Endothelial cell of umbilical vein (primary cell): ENCODE results near the gene NOMO2. TPM values are rescaled to one million over a fixed set of nuclear protein-coding genes. Genes with fewer than 3 reads are reported as not detected.
"Not testable (repeated sequence)": the region's sequence is repeated elsewhere in the genome, so short reads cannot be mapped to it uniquely, and the experiment has no call there.

Experiments used
- BruUV-seq: library from RNA; stranded (reverse); fragments of 400-500 nt; replicated peaks from 2 replicates; lab custom pipeline; 2021; lab: Mats Ljungman, UMichigan
- CTCF ChIA-PET: fragments of 300-600, 350-600 bp; sonication (Branson Sonifier 250); formaldehyde crosslinking; loops from one replicate; lab custom pipeline; 2021; ENCODE audit warnings: antibody characterized with exemption, inconsistent platforms; lab: Charles Lee
- POLR2A ChIA-PET: fragments of 300-600, 350-600 bp; sonication (Branson Sonifier 250); formaldehyde crosslinking; loops from one replicate; lab custom pipeline; 2021; ENCODE audit warnings: antibody characterized with exemption, inconsistent platforms; lab: Charles Lee
- DNase-seq: peaks from one replicate; pipeline ENCODE4 v3.0.0-alpha.2; 2011; ENCODE audit warnings: low read depth, low spot score
- FAIRE-seq: peaks from 2 replicates; lab custom pipeline; 2011; peaks lifted over from hg19 to GRCh38; lab: Jason Lieb, UNC
- H2AFZ ChIP-seq: 2 replicates; pipeline ENCODE4 v1.6.0; 2012; ENCODE audit warnings: low read depth, low read length, control low read depth, inconsistent platforms
- H3K27ac ChIP-seq: 2 replicates; pipeline ENCODE4 v1.5.1; 2011; ENCODE audit warnings: low read depth, mild to moderate bottlenecking, control low read depth, low read length, moderate library complexity; ENCODE audit not compliant: insufficient read depth
- H3K27me3 ChIP-seq, 2 experiments: 2 replicates each; pipeline versions ENCODE4 v1.6.0 to v1.6.1; 2011; ENCODE audit warnings: low read length in 2 of 2, mixed read lengths in 1 of 2; ENCODE audit not compliant: control insufficient read depth in 2 of 2, insufficient read depth in 2 of 2
- H3K36me3 ChIP-seq, 2 experiments: 2 replicates in 1 of 2; 3 replicates in 1 of 2; pipeline ENCODE4 v1.5.1; 2011; ENCODE audit warnings: low read length in 2 of 2, mild to moderate bottlenecking in 1 of 2, moderate library complexity in 1 of 2; ENCODE audit not compliant: control insufficient read depth in 2 of 2, insufficient read depth in 2 of 2; ENCODE audit errors: extremely low read depth in 1 of 2
- H3K4me1 ChIP-seq: 3 replicates; pipeline ENCODE4 v1.5.1; 2011; ENCODE audit warnings: mild to moderate bottlenecking, low read length; ENCODE audit not compliant: control insufficient read depth, insufficient read depth; ENCODE audit errors: extremely low read depth
- H3K4me2 ChIP-seq: 2 replicates; pipeline ENCODE4 v1.6.1; 2011; ENCODE audit warnings: low read length, control low read depth, mixed read lengths; ENCODE audit not compliant: insufficient read depth
- H3K4me3 ChIP-seq, 3 experiments: fragments of 200-600 bp in 1 of 3; sonication (generic), shearing (Covaris generic) in 1 of 3; replicated peaks in 1 of 3; 2 replicates each; pipeline ENCODE4 v1.5.1; 2011 to 2016; ENCODE audit warnings: control low read depth in 3 of 3, low read length in 3 of 3, mild to moderate bottlenecking in 2 of 3, inconsistent platforms in 1 of 3, low read depth in 1 of 3, moderate library complexity in 1 of 3; ENCODE audit not compliant: insufficient read depth in 1 of 3
- H3K79me2 ChIP-seq: 2 replicates; pipeline ENCODE4 v1.6.0; 2012; ENCODE audit warnings: low read length, inconsistent platforms; ENCODE audit not compliant: control insufficient read depth, insufficient read depth
- H3K9ac ChIP-seq: replicated peaks from 2 replicates; pipeline ENCODE3; 2011; ENCODE audit warnings: low read length, control low read depth; ENCODE audit not compliant: insufficient read depth; ENCODE audit errors: extremely low read depth
- H3K9me1 ChIP-seq: replicated peaks from 3 replicates; pipeline ENCODE4 v1.6.0; 2011; ENCODE audit warnings: mild to moderate bottlenecking, low read length; ENCODE audit not compliant: control insufficient read depth, insufficient read depth; ENCODE audit errors: extremely low read depth
- H3K9me3 ChIP-seq: replicated peaks from 2 replicates; pipeline ENCODE4 v1.5.1; 2012; ENCODE audit warnings: low read length, inconsistent platforms; ENCODE audit not compliant: control insufficient read depth, insufficient read depth
- H4K20me1 ChIP-seq: replicated peaks from 2 replicates; pipeline ENCODE3; 2011; ENCODE audit warnings: mild to moderate bottlenecking, low read length; ENCODE audit not compliant: control insufficient read depth, insufficient read depth; ENCODE audit errors: extremely low read depth
- dilution Hi-C: fragments of 300-500 bp; cut with MboI; formaldehyde crosslinking; loops from one replicate; pipeline ENCODE4 v1.15.0; 2019; ENCODE audit warnings: low sequenced_read_pairs; ENCODE audit not compliant: extremely low pct_ligation_motif_present
- intact Hi-C: fragments of 100-400 bp; cut with micrococcal nuclease; formaldehyde crosslinking; loops from one replicate; pipeline ENCODE4 v1.10.0; 2022
- microRNA-seq: library from miRNA; unstranded; fragments of <30 nt; microRNA quantifications from one replicate; pipeline ENCODE4 v1.2.0, GENCODE V29; 2021; ENCODE audit warnings: borderline number of aligned reads, borderline replicate concordance
- polyA plus RNA-seq, 4 experiments: library from polyadenylated mRNA; depleted of rRNA in 3 of 4; stranded (reverse) in 3 of 4; unstranded in 1 of 4; fragments of >200 nt; gene quantifications; 2 replicates each; pipeline versions ENCODE4 v1.2.1 to v1.2.3, GENCODE V29; 2011 to 2012; ENCODE audit warnings: missing spikeins in 1 of 4
- small RNA-seq: library from RNA; depleted of rRNA; stranded (forward); fragments of <200 nt; gene quantifications from one replicate; pipeline ENCODE3, GENCODE V24; 2012; ENCODE audit warnings: low replicate concordance, low read depth; ENCODE audit not compliant: insufficient read depth, insufficient read length
- total RNA-seq: library from RNA; stranded (reverse); gene quantifications from 2 replicates; pipeline ENCODE4 v1.2.3, GENCODE V29; 2021

NOMO2 gene
- total and polyA plus RNA-seq, 2 donors (not counting 3 experiments of a cell fraction or from before 2014, with no cell fraction given), result 155 to 223 TPM

GRCh38 chr16:18384098-18384636 is 177.7 kb downstream of the NOMO2 start:
- H3K27me3 ChIP-seq, H3K4me1 ChIP-seq, H2AFZ ChIP-seq, DNase-seq, H3K4me2 ChIP-seq, FAIRE-seq, H3K27ac ChIP-seq, H3K9me1 ChIP-seq, H3K4me3 ChIP-seq, POLR2A ChIA-PET, CTCF ChIA-PET, H3K79me2 ChIP-seq, H4K20me1 ChIP-seq, BruUV-seq, H3K36me3 ChIP-seq, dilution Hi-C loops, H3K9me3 ChIP-seq, intact Hi-C loops, H3K9ac ChIP-seq: not testable (repeated sequence)

GRCh38 chr16:18382696-18383095 is 179.2 kb downstream of the NOMO2 start:
- H2AFZ ChIP-seq, H3K9ac ChIP-seq, POLR2A ChIA-PET, BruUV-seq, H3K27ac ChIP-seq, H4K20me1 ChIP-seq, H3K36me3 ChIP-seq, H3K9me1 ChIP-seq, H3K9me3 ChIP-seq, CTCF ChIA-PET, dilution Hi-C loops, FAIRE-seq, intact Hi-C loops, H3K4me3 ChIP-seq, H3K4me1 ChIP-seq, H3K4me2 ChIP-seq, H3K27me3 ChIP-seq, DNase-seq, H3K79me2 ChIP-seq: not testable (repeated sequence)

Small RNA genes lying within 50 kb of the gene (microRNA-seq; reads per million reads assigned to microRNA genes)
- gene MIR3179-3, result not detected
- not detected for gene MIR3179-4
- not detected for gene MIR3180-3
- gene MIR3670-3, result not detected
- gene MIR3670-4, result not detected
- gene MIR6770-3, result not detected

Small RNA genes lying within 50 kb of the gene (small RNA-seq; reads per million reads assigned to genes)
- gene MIR3179-3 (not detected), gene MIR3179-4 (not detected), gene MIR3180-3 (not detected), gene MIR3670-3 (not detected), gene MIR3670-4 (not detected), gene MIR6770-3 (not detected), gene RF00019 (not detected)

Other genes with a start within 250 kb of the NOMO2 start
- gene NPIPA8, start 225.4 kb downstream of the NOMO2 start, total RNA-seq, result 0.51 and 9.4 TPM in 2 replicates
- gene NPIPA8, start 225.4 kb downstream of the NOMO2 start, polyA plus RNA-seq, result 17.5 and 18.5 TPM in 2 replicates
- gene RPS15A, start 228.2 kb upstream of the NOMO2 start, total RNA-seq, result 1,299 and 1,300 TPM in 2 replicates
- gene RPS15A, start 228.2 kb upstream of the NOMO2 start, polyA plus RNA-seq, result 3,719 and 4,163 TPM in 2 replicates
- 202 and 251 TPM in 2 replicates for gene ARL6IP1, start 239.5 kb upstream of the NOMO2 start, total RNA-seq
- 204 and 338 TPM in 2 replicates for gene ARL6IP1, start 239.5 kb upstream of the NOMO2 start, polyA plus RNA-seq